Measurements from ENCODE around the gene ALOX12.
A peak's percentile ranks its signal among the peaks of the same experiment; 100 is the strongest.

The ALOX12 gene

GRCh38 chr17:7027335-7027734, 31.5 kb downstream of the ALOX12 start:
- Histone ChIP-seq H3K9ac (no peak overlapping the region), H3K4me2 (0 out of 2 replicates have a peak overlapping the region, but pooled peaks have one; percentile 9), H3K4me1 (peaks cover 64% of the 10 kb centered on the region), H3K27ac (peak overlapping the region; percentile 4; the same call in 1 of the 2 replicates), H4K20me1 (no peaks in the 10 kb centered on the region), H3K4me3 (no peak overlapping the region), H3K27me3 (peaks cover 20% of the 10 kb centered on the region), H3K9me3 (no peaks in the 10 kb centered on the region), H3K36me3 (0 out of 2 replicates have a peak, but pooled peaks cover 4% of the 10 kb centered on the region)
- TF ChIP-seq Cebpa-rat (IDR thresholded peaks at IDR 0.05), result no peak

GRCh38 chr17:7029096-7029495, 33.2 kb downstream of the ALOX12 start:
- peaks cover 2% of the 10 kb centered on the region; the same call in 1 of the 2 replicates for H3K27me3 ChIP-seq
- H3K27ac ChIP-seq, result peak overlapping the region; percentile 92
- H3K9me3 ChIP-seq, result no peaks in the 10 kb centered on the region
- TF ChIP-seq Cebpa-rat (IDR thresholded peaks at IDR 0.05), result no peak
- no peak overlapping the region for H3K4me3 ChIP-seq
- H3K36me3 ChIP-seq, result 0 out of 2 replicates have a peak, but pooled peaks cover 4% of the 10 kb centered on the region
- H3K4me1 ChIP-seq, result peaks cover 50% of the 10 kb centered on the region
- peak overlapping the region; percentile 68 for H3K9ac ChIP-seq
- peak overlapping the region; percentile 84 for H3K4me2 ChIP-seq
- no peaks in the 10 kb centered on the region for H4K20me1 ChIP-seq

GRCh38 chr17:7029659-7030058, 33.8 kb downstream of the ALOX12 start:
- Histone ChIP-seq H3K4me1 (peaks cover 50% of the 10 kb centered on the region), H3K36me3 (0 out of 2 replicates have a peak, but pooled peaks cover 4% of the 10 kb centered on the region), H3K27me3 (no peaks in the 10 kb centered on the region), H4K20me1 (no peaks in the 10 kb centered on the region), H3K9ac (peak overlapping the region; percentile 68), H3K4me3 (peak overlapping the region; percentile 49), H3K27ac (peak overlapping the region; percentile 92), H3K9me3 (no peaks in the 10 kb centered on the region), H3K4me2 (peak overlapping the region; percentile 84)
- no peak for TF ChIP-seq Cebpa-rat (IDR thresholded peaks at IDR 0.05)

- Histone ChIP-seq H3K4me3 (peak overlapping the region; percentile 80), H3K4me2 (peak overlapping the region; percentile 99), H3K4me1 (peaks cover 68% of the 10 kb centered on the region), H3K9ac (peak overlapping the region; percentile 82), H3K27ac (peak overlapping the region; percentile 94), H3K36me3 (no peaks in the 10 kb centered on the region), H3K9me3 (no peaks in the 10 kb centered on the region), H4K20me1 (no peaks in the 10 kb centered on the region), H3K27me3 (no peaks in the 10 kb centered on the region)
- no peak for TF ChIP-seq Cebpa-rat (IDR thresholded peaks at IDR 0.05)
Observed at GRCh38 chr17:7034955-7035590, 39.2 kb downstream of the ALOX12 start.

GRCh38 chr17:7035591-7036368, 39.9 kb downstream of the ALOX12 start, which contains the start of gene SLC16A13:
TSS of gene SLC16A13 (plus strand) at chr17:7036015. CDS start at chr17:7036383, 368 bp downstream.
- Histone ChIP-seq H3K27me3 (peaks cover 3% of the 10 kb centered on the region; the same call in 1 of the 2 replicates), H3K36me3 (no peaks in the 10 kb centered on the region), H3K9ac (peak within 1 kb of the TSS; percentile 82), H3K4me3 (peak within 1 kb of the TSS; percentile 80), H3K9me3 (no peaks in the 10 kb centered on the region), H3K4me1 (peaks cover 68% of the 10 kb centered on the region), H3K4me2 (peak within 1 kb of the TSS; percentile 99), H4K20me1 (no peaks in the 10 kb centered on the region), H3K27ac (peak within 1 kb of the TSS; percentile 94)
- TF ChIP-seq Cebpa-rat (IDR thresholded peaks at IDR 0.05), result no peak

GRCh38 chr17:7038025-7038862, 42.4 kb downstream of the ALOX12 start:
- Histone ChIP-seq H3K36me3 (no peaks in the 10 kb centered on the region), H3K9ac (peak overlapping the region; percentile 13; the same call in 1 of the 2 replicates), H3K4me1 (peaks cover 83% of the 10 kb centered on the region), H3K27me3 (peaks cover 27% of the 10 kb centered on the region), H4K20me1 (no peaks in the 10 kb centered on the region), H3K4me3 (no peak overlapping the region), H3K4me2 (peak overlapping the region; percentile 99), H3K9me3 (no peaks in the 10 kb centered on the region), H3K27ac (0 out of 2 replicates have a peak overlapping the region, but pooled peaks have one; percentile 2)
- TF ChIP-seq Cebpa-rat (IDR thresholded peaks at IDR 0.05), result no peak

- H3K9ac ChIP-seq, result no peak overlapping the region; the same call in 1 of the 2 replicates
- H3K36me3 ChIP-seq, result no peaks in the 10 kb centered on the region
- H3K4me3 ChIP-seq, result no peak overlapping the region
- TF ChIP-seq Cebpa-rat (IDR thresholded peaks at IDR 0.05), result no peak
- peaks cover 37% of the 10 kb centered on the region for H3K27me3 ChIP-seq
- peaks cover 86% of the 10 kb centered on the region for H3K4me1 ChIP-seq
- peak overlapping the region; percentile 99 for H3K4me2 ChIP-seq
- no peaks in the 10 kb centered on the region for H3K9me3 ChIP-seq
- peak overlapping the region; percentile 60 for H3K27ac ChIP-seq
- no peaks in the 10 kb centered on the region for H4K20me1 ChIP-seq
Observed at GRCh38 chr17:7039832-7040231, 44.0 kb downstream of the ALOX12 start.

- no peaks in the 10 kb centered on the region for H3K9me3 ChIP-seq
- H3K27me3 ChIP-seq, result peaks cover 46% of the 10 kb centered on the region
- H3K4me1 ChIP-seq, result peaks cover 85% of the 10 kb centered on the region
- peak overlapping the region; percentile 35; the same call in 1 of the 2 replicates for H3K27ac ChIP-seq
- no peak for TF ChIP-seq Cebpa-rat (IDR thresholded peaks at IDR 0.05)
- H3K4me2 ChIP-seq, result peak overlapping the region; percentile 98
- no peaks in the 10 kb centered on the region for H3K36me3 ChIP-seq
- peak overlapping the region; percentile 68 for H3K4me3 ChIP-seq
- no peaks in the 10 kb centered on the region for H4K20me1 ChIP-seq
- 0 out of 2 replicates have a peak overlapping the region, but pooled peaks have one; percentile 15 for H3K9ac ChIP-seq
Observed at GRCh38 chr17:7041607-7042500, 46.0 kb downstream of the ALOX12 start.

All from BLaER1 (cell line).